Tibial nerve (tissue), 4 donors: ENCODE data around the gene EMID1.

ENCODE experiments used
- EP300 ChIP-seq, 2 donors: sonication (generic); formaldehyde crosslinking; IDR thresholded peaks; one replicate each; pipeline ENCODE4 v1.6.1; 2017; ENCODE audit warnings: antibody characterized with exemption in 2 of 2, mild to moderate bottlenecking in 1 of 2
- POLR2A ChIP-seq, 2 donors: fragments of 450-650 bp; IDR thresholded peaks; one replicate each; pipeline ENCODE4 v1.6.1; 2017; ENCODE audit warnings: antibody characterized with exemption in 2 of 2, mild to moderate bottlenecking in 2 of 2, moderate library complexity in 2 of 2
- TF ChIP-seq, protein P1 (sequence below), 5 experiments: fragments of 200-600 bp in 3 of 5; fragments of 450-650 bp in 2 of 5; sonication (generic) in 3 of 5; IDR thresholded peaks; one replicate each; pipeline ENCODE4 v1.5.1; 2016 to 2019; ENCODE audit warnings: antibody characterized with exemption in 5 of 5, mild to moderate bottlenecking in 3 of 5, moderate library complexity in 2 of 5

DNA sequence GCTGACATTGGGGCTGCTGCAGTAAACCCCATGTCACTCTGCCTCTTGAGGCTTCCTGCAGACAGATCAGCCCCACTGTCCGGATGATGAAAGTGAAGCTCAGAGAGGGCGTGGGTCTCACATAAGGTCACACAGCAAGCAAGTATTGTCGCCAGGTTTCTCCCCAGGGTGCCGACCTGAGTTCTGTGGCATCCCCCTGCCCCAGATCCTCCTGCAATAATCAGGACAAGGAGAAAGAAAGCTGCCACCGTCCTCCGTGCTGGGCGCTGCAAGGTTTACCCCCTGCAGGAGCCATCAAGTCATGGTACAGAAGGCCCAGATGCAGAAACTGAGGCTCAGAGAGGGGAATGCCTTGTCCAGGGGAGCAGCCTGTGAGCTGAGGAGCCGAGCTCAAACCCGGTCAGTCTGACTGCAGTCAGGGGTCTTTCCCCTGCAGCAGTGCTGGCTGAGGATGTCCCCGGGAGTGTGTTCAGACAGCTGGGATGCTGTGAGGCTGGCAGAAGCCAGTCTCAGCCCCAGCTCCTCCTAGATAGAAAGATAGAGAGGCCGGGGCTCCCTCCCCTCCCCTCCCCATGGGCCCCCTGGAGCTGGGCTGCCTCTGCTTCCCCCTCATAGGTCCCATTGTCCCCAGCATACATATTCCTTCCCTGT is 13.2 kb downstream of the EMID1 start:
- TF ChIP-seq, protein P1, sequence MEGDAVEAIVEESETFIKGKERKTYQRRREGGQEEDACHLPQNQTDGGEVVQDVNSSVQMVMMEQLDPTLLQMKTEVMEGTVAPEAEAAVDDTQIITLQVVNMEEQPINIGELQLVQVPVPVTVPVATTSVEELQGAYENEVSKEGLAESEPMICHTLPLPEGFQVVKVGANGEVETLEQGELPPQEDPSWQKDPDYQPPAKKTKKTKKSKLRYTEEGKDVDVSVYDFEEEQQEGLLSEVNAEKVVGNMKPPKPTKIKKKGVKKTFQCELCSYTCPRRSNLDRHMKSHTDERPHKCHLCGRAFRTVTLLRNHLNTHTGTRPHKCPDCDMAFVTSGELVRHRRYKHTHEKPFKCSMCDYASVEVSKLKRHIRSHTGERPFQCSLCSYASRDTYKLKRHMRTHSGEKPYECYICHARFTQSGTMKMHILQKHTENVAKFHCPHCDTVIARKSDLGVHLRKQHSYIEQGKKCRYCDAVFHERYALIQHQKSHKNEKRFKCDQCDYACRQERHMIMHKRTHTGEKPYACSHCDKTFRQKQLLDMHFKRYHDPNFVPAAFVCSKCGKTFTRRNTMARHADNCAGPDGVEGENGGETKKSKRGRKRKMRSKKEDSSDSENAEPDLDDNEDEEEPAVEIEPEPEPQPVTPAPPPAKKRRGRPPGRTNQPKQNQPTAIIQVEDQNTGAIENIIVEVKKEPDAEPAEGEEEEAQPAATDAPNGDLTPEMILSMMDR (IDR thresholded peaks at IDR 0.05), result no peak
- TF ChIP-seq POLR2A (IDR thresholded peaks at IDR 0.05) (no peak), EP300 (IDR thresholded peaks at IDR 0.05) (no peak)
